K562 (cell line): ENCODE results near the gene LIN28A.

Source experiments
- KLF10 ChIP-seq: fragments of 250-450 bp; sonication (Bioruptor Pico); IDR thresholded peaks from 2 replicates; pipeline ENCODE4 v1.6.1; 2021; ENCODE audit warnings: matching md5 sums
- POLR2A ChIP-seq: fragments of 450-650 bp; conservative IDR thresholded peaks from 2 replicates; pipeline ENCODE4 v1.6.1; 2016
- SP1 ChIP-seq: sonication (generic); formaldehyde crosslinking; IDR thresholded peaks from 2 replicates; pipeline ENCODE4 v1.8.1; 2022; ENCODE audit warnings: mild to moderate bottlenecking, missing genetic modification reagents

GRCh38 chr1:26368006-26368405, 42.6 kb upstream of the LIN28A start:
- no peak for TF ChIP-seq KLF10 (CRISPR knock-in tag)
- TF ChIP-seq SP1 = no peak
- no peak for TF ChIP-seq POLR2A
